Smooth muscle cell (in vitro differentiated cells): ENCODE data around the gene STXBP1. TPM values are rescaled to one million over a fixed set of nuclear protein-coding genes. Genes with fewer than 3 reads are reported as not detected.
A peak's percentile ranks its signal among the peaks of the same experiment; 100 is the strongest.

ENCODE experiments used
- DNase-seq: peaks from one replicate; lab custom pipeline; 2025; ENCODE audit not compliant: unreplicated experiment; lab: John Stamatoyannopoulos, UW
- H2AFZ ChIP-seq: fragments of 200-600 bp; sonication (generic); 2 replicates; pipeline ENCODE4 v1.6.0; 2016; ENCODE audit warnings: antibody characterized with exemption, low read depth, mild to moderate bottlenecking
- H3F3A ChIP-seq: fragments of 200-600 bp; sonication (generic); 2 replicates; pipeline ENCODE4 v1.6.0; 2017; ENCODE audit warnings: antibody characterized with exemption, low read depth
- H3K27ac ChIP-seq: fragments of 200-600 bp; sonication (generic); 2 replicates; pipeline ENCODE4 v1.5.1; 2016; ENCODE audit warnings: low read depth, mild to moderate bottlenecking
- H3K27me3 ChIP-seq: fragments of 200-600 bp; sonication (generic); 2 replicates; pipeline ENCODE4 v1.6.1; 2016; ENCODE audit warnings: low read depth, mild to moderate bottlenecking
- H3K36me3 ChIP-seq: fragments of 200-600 bp; sonication (generic); 2 replicates; pipeline ENCODE4 v1.5.1; 2016; ENCODE audit warnings: low read depth
- H3K4me1 ChIP-seq: fragments of 200-600 bp; sonication (generic); 2 replicates; pipeline ENCODE4 v1.5.1; 2016; ENCODE audit warnings: low read depth
- H3K4me2 ChIP-seq: fragments of 200-600 bp; sonication (generic); 2 replicates; pipeline ENCODE4 v1.6.0; 2016; ENCODE audit warnings: mild to moderate bottlenecking
- H3K4me3 ChIP-seq: fragments of 200-600 bp; sonication (generic); 2 replicates; pipeline ENCODE4 v1.5.1; 2016; ENCODE audit warnings: mild to moderate bottlenecking
- H3K79me2 ChIP-seq: fragments of 200-600 bp; sonication (generic); 2 replicates; pipeline ENCODE4 v1.6.0; 2016; ENCODE audit warnings: low read depth, mild to moderate bottlenecking
- H3K9ac ChIP-seq: fragments of 200-600 bp; sonication (generic); 2 replicates; pipeline ENCODE4 v1.6.0; 2016; ENCODE audit warnings: low read depth
- H3K9me3 ChIP-seq: fragments of 200-600 bp; sonication (generic); replicated peaks from 2 replicates; pipeline ENCODE4 v1.5.1; 2016; ENCODE audit warnings: low read depth
- H4K20me1 ChIP-seq: fragments of 200-600 bp; sonication (generic); 2 replicates; pipeline ENCODE4 v1.6.0; 2016; ENCODE audit warnings: low read depth
- WGBS: methylation state at CpG from one replicate; pipeline ENCODE4 v1.1.7; 2016; ENCODE audit warnings: low lambda C conversion rate; 5-methylcytosine and 5-hydroxymethylcytosine counted together
- polyA plus RNA-seq: library from polyadenylated mRNA; unstranded; fragments of >200 nt; fragmentation: Nextera tagmentation; extraction: Ambion mirVana; gene quantifications from 2 replicates; pipeline ENCODE4 v1.2.1, GENCODE V29; 2016
- total RNA-seq: library from RNA; depleted of rRNA; stranded (reverse); fragments of >200 nt; gene quantifications from 2 replicates; pipeline ENCODE4 v1.2.3, GENCODE V29; 2014
- TF ChIP-seq, protein P1 (sequence below): fragments of 200-600 bp; sonication (generic); IDR thresholded peaks from 2 replicates; pipeline ENCODE4 v1.5.1; 2017; ENCODE audit warnings: borderline replicate concordance, mild to moderate bottlenecking, antibody characterized with exemption; ENCODE audit not compliant: insufficient read depth, poor library complexity, severe bottlenecking

STXBP1 gene
- total RNA-seq, result 22.4 and 39.5 TPM in 2 replicates
- polyA plus RNA-seq, result 22.8 and 26.7 TPM in 2 replicates

DNA sequence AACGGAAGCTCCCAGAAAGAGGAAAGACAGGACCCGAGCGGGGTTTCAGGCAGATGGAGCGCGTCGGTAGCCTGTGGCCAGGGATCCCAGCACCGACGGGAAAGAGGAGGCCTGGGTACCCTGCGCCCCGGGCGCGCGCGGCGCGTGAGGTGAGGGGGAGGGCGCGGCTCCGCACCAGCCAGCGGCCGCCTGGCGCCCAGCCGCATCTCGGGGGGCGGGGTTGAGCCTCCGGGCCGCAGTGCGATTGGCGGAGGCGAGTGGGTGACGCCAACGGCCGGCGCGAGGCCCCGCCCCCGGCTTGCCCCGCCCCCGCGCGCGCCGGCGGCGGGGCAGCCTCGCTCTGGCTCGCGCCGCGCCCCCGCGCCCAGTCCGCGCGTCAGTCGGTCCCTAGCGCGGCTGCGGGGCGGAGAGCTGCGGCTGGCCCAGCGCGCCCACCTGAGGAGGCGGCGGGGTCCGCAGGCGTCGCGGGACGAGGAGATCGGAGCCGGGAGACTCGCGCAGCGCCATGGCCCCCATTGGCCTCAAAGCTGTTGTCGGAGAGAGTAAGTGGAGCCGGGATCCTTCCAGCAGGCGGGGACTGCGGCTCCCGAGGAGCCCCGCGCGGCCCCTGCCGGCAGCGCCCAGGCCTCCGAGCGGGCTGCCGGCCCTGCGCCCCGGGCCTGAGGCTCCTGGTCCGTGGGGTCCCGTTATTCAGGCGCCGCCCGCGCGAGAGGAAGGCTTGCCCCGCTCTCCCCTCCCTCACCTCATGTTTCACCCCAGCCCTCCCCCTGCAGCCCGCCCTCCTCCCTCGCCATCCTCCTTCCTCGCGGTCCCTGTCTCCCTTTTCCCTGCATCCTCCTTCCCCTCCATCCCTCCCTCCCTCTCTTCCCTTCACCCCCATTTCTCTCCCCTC, at the start of gene STXBP1:
Gene STXBP1 (plus strand): TSS at position 379 of the 892 bp plus-strand sequence. CDS start 127 bp downstream, at position 506.
- WGBS, result under 1% methylated on average over 54 of the region's 102 CpGs
- no peaks in the 10 kb centered on the region for H3K9me3 ChIP-seq
- DNase-seq, result peak; percentile 82
- no peaks in the 10 kb centered on the region for H3K36me3 ChIP-seq
- peak within 1 kb of the TSS; percentile 62 for H3K9ac ChIP-seq
- TF ChIP-seq, protein P1, sequence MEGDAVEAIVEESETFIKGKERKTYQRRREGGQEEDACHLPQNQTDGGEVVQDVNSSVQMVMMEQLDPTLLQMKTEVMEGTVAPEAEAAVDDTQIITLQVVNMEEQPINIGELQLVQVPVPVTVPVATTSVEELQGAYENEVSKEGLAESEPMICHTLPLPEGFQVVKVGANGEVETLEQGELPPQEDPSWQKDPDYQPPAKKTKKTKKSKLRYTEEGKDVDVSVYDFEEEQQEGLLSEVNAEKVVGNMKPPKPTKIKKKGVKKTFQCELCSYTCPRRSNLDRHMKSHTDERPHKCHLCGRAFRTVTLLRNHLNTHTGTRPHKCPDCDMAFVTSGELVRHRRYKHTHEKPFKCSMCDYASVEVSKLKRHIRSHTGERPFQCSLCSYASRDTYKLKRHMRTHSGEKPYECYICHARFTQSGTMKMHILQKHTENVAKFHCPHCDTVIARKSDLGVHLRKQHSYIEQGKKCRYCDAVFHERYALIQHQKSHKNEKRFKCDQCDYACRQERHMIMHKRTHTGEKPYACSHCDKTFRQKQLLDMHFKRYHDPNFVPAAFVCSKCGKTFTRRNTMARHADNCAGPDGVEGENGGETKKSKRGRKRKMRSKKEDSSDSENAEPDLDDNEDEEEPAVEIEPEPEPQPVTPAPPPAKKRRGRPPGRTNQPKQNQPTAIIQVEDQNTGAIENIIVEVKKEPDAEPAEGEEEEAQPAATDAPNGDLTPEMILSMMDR, result peak; percentile 7
- no peaks in the 10 kb centered on the region for H3K79me2 ChIP-seq
- peak within 1 kb of the TSS; percentile 94 for H3K4me2 ChIP-seq
- H3K4me1 ChIP-seq, result peaks cover 21% of the 10 kb centered on the region
- H2AFZ ChIP-seq, result peak within 1 kb of the TSS; percentile 92
- peak within 1 kb of the TSS; percentile 40 for H3K27ac ChIP-seq
- H3F3A ChIP-seq, result peaks cover 8% of the 10 kb centered on the region
- H3K4me3 ChIP-seq, result peak within 1 kb of the TSS; percentile 87
- peaks cover 23% of the 10 kb centered on the region for H3K27me3 ChIP-seq
- H4K20me1 ChIP-seq, result peaks cover 34% of the 10 kb centered on the region

DNA sequence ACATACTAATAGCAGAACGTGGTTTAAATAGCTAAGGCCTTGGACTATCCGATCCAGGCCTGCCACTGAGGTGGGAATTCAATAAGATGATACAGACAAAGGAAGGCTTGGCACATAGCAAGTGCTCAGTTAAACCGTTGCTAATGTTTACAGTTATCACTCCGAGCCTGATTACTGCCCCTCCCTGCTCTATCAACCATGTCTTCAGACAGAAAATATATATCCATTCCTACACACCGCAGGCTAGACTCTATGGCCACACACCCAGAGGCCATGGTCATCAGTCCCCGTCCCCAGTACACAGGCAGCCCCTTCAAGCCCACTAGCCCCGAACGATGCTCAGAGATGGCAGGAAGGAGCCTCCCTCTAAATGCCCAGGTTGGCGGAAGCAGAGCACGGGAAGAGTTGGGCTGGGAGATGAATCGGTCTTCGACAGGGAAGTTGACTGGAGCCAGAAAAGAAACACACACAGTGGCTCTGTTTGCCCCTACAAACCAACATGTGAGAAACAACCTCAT, 49.7 kb upstream of the STXBP1 start:
- Histone ChIP-seq H3K4me3 (no peak overlapping the region), H3K9ac (peak overlapping the region; percentile 64), H3K36me3 (no peaks in the 10 kb centered on the region), H3K27me3 (no peaks in the 10 kb centered on the region), H3K4me1 (peaks cover 33% of the 10 kb centered on the region), H3K9me3 (no peaks in the 10 kb centered on the region), H3K27ac (peak overlapping the region; percentile 98), H2AFZ (no peak overlapping the region), H4K20me1 (peaks cover 69% of the 10 kb centered on the region), H3K4me2 (peak overlapping the region; percentile 76), H3F3A (peaks cover 54% of the 10 kb centered on the region), H3K79me2 (peaks cover 85% of the 10 kb centered on the region)
- 51% methylated on average over 12 of the region's 12 CpGs for WGBS
- no peak for DNase-seq
- TF ChIP-seq, protein P1, result no peak

DNA sequence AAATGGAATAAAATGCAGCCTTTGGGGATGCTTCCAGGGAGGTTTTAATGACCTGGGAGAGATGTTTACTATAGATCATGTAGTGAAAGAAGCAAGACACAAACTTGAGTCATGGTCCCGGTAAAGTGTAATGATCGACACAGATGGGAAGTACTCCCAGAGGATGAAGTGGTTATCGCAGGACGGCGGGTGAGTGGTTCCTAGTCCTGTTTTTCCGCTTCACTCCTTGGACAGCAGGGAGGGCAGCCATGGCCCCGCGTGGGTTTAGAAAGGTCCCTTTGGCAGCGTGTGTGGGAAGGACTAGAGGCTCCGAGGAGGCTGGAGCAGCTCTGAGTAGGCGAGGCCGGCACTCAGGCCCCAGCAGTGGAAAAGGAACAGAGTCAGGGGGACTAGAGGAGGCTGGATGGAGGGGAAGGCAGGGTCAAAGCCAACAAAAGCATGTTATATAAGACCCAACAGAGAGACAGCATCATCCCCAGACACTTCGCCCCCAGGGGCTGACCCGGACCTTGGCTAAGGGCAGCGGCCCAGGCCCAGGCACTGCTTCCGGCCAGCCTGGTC, 49.2 kb upstream of the STXBP1 start:
- WGBS, result 24% methylated on average over 16 of the region's 16 CpGs
- no peaks in the 10 kb centered on the region for H3K36me3 ChIP-seq
- H3K4me3 ChIP-seq, result no peak overlapping the region
- TF ChIP-seq, protein P1, result no peak
- H3K79me2 ChIP-seq, result peaks cover 85% of the 10 kb centered on the region
- no peaks in the 10 kb centered on the region for H3K9me3 ChIP-seq
- no peak for DNase-seq
- no peak overlapping the region for H2AFZ ChIP-seq
- no peaks in the 10 kb centered on the region for H3K27me3 ChIP-seq
- H4K20me1 ChIP-seq, result peaks cover 67% of the 10 kb centered on the region
- H3K4me2 ChIP-seq, result peak overlapping the region; percentile 76
- H3F3A ChIP-seq, result peaks cover 54% of the 10 kb centered on the region
- peak overlapping the region; percentile 64 for H3K9ac ChIP-seq
- peaks cover 33% of the 10 kb centered on the region for H3K4me1 ChIP-seq
- H3K27ac ChIP-seq, result peak overlapping the region; percentile 98
